Measurements from ENCODE around the gene PARD3.

The PARD3 gene

GRCh38 chr10:34125702-34126101 is 689.4 kb downstream of the PARD3 start:
- DNase-seq (ENCODE audit: low read depth): no peak

- DNase-seq (ENCODE audit: low read depth): no peak
These were observed 690.5 kb downstream of the PARD3 start for GRCh38 chr10:34124522-34125035.

GRCh38 chr10:34121781-34122622 is 693.1 kb downstream of the PARD3 start:
- no peak for DNase-seq (ENCODE audit: low read depth)

- no peak for DNase-seq (ENCODE audit: low read depth)
These were observed 693.9 kb downstream of the PARD3 start for GRCh38 chr10:34121125-34121753.

GRCh38 chr10:34119456-34119855 is 695.6 kb downstream of the PARD3 start:
- DNase-seq (ENCODE audit: low read depth): no peak

- DNase-seq (ENCODE audit: low read depth): no peak
These were observed 698.3 kb downstream of the PARD3 start for GRCh38 chr10:34116681-34117271.

- no peak for DNase-seq (ENCODE audit: low read depth)
These were observed 698.9 kb downstream of the PARD3 start for GRCh38 chr10:34116220-34116641.

- DNase-seq (ENCODE audit: low read depth): no peak
These were observed 700.2 kb downstream of the PARD3 start for GRCh38 chr10:34114914-34115313.

- DNase-seq (ENCODE audit: low read depth): no peak
These were observed 701.4 kb downstream of the PARD3 start for GRCh38 chr10:34113504-34114225.

- DNase-seq (ENCODE audit: low read depth): no peak
These were observed 702.8 kb downstream of the PARD3 start for GRCh38 chr10:34112171-34112782.

GRCh38 chr10:34111179-34111578 is 703.9 kb downstream of the PARD3 start:
- DNase-seq (ENCODE audit: low read depth): no peak

GRCh38 chr10:34109952-34110702 is 705.0 kb downstream of the PARD3 start:
- DNase-seq (ENCODE audit: low read depth): no peak

GRCh38 chr10:34109495-34109894 is 705.6 kb downstream of the PARD3 start:
- DNase-seq (ENCODE audit: low read depth): no peak

- no peak for DNase-seq (ENCODE audit: low read depth)
These were observed 707.2 kb downstream of the PARD3 start for GRCh38 chr10:34107626-34108516.

- DNase-seq (ENCODE audit: low read depth): no peak
These were observed 708.7 kb downstream of the PARD3 start for GRCh38 chr10:34106356-34106885.

GRCh38 chr10:34104829-34105572 is 710.1 kb downstream of the PARD3 start:
- no peak for DNase-seq (ENCODE audit: low read depth)

GRCh38 chr10:34102893-34103506 is 712.1 kb downstream of the PARD3 start:
- DNase-seq (ENCODE audit: low read depth): no peak

GRCh38 chr10:34102237-34102673 is 712.8 kb downstream of the PARD3 start:
- DNase-seq (ENCODE audit: low read depth): no peak

Measured in activated T-cell treated with anti-CD3 and anti-CD28 coated beads for 48 hours (primary cell).